HG02588 (cell line): ENCODE results near the gene CCDC187.
"Not testable (repeated sequence)": the region's sequence is repeated elsewhere in the genome, so short reads cannot be mapped to it uniquely, and the experiment has no call there.

Source experiments
- ATAC-seq: cut with Tn5 transposase; IDR thresholded peaks from one replicate; pipeline ENCODE4 v1.9.1; 2021; ENCODE audit warnings: mild to moderate bottlenecking, moderate library complexity; ENCODE audit not compliant: unreplicated experiment

The CCDC187 gene

DNA sequence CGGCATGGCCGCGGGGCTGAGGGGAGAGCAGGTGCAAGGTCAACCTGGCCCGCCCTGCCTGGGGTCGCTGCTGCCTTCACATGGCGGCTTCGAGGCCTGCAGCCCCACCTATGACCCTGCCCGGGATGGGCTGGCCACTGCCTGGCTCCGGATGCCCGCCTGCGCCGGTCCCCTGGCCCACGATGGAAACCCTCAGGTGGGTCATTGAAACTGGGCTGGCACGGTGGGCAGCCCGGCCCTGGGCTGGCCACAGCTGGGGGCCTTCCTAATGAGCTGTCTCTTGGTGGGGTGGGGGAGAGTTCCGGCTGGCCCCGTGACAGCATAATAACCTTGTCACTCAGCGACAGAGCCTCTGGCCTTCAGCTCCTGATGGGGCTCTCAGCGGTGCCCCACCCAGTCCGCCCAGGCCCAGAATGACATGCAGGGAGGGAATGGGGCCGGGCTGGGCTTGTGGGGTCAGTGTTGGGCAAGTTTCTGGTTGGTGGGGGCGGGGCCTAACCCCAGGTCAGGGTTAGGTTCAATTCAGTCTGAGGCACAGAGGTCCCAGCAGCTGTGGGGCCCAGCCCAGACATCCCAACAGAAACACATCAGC lies at the start of gene CCDC187:
CCDC187 (minus strand) TSS at position 270 of the 592 bp plus-strand sequence; CDS start at position 6, 264 bp downstream.
- no peak for ATAC-seq

GRCh38 chr9:136353088-136353487 lies 49.2 kb upstream of the CCDC187 start:
- ATAC-seq: no peak

DNA sequence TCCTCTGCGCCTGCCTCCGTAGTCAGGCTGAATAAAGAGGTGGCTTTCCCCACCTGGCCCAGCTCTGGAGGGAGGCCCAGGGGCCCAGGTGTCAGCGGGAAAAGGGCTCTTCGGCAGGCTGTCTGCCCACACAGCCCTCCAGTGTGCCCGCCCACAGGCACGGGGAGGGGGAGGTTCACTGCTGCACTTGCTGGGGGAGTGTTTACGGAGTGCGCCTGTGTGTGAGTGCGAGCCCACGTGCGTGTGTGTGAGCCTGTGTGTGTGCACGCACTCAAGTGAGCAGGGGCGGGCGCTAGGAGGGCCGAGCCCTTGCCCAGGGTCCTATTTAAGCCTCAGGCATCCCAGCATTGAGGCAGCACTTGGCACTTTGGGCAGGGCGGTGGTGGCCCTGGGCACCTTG lies 48.8 kb upstream of the CCDC187 start:
- ATAC-seq: no peak

- not testable (repeated sequence) for ATAC-seq
These were observed 48.0 kb upstream of the CCDC187 start for GRCh38 chr9:136351868-136352267.

DNA sequence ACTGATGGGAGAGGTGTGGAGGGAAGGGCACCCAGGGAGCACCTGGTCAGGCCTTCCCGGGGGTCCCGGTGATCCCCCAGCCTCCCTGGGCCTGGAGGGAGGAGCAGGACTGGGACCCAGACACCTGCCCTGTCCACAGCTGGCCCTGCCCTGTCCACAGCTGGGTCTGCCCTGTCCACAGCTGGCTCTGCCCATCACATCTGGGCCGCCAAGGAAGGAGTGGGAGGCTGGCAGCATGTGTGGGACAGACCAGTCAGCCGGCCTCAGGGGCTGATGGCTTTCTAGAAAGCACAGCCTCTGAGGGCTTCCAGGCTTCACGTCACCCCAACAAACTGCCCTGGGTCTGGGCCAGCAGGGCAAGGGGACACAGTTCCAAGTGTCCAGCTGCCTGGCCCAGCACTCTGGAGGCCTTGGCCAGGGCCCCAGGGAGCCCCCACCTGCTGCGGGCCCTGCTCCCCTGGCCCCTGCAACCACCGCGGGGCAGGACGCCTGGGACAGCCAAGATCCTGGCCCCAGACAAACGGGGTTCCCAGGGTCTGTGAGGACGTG lies 47.4 kb upstream of the CCDC187 start:
- no peak for ATAC-seq

DNA sequence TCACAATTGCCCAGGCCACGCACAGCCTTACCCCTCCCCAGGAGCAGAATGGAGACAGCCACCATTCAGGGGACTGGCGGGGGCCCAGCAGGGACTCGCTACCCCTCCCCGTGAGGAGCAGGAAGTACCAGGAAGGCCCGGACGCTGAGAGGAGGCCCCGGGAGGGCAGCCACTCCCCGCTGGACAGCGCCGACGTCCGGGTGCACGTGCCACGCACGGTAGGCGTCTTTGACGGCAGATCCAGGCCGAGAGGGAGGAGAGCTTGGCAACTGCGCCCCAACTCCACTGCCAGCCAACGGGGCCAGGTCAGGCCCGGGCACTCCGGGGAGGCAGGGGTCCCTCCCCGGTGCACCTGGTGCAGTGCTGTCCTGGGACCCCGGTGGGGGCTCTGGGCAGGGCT lies 45.7 kb upstream of the CCDC187 start:
- ATAC-seq: no peak

GRCh38 chr9:136348691-136349090 lies 44.8 kb upstream of the CCDC187 start:
- ATAC-seq: no peak

GRCh38 chr9:136347472-136348256 lies 43.8 kb upstream of the CCDC187 start:
- no peak for ATAC-seq

GRCh38 chr9:136346927-136347465 lies 43.1 kb upstream of the CCDC187 start:
- ATAC-seq: no peak

GRCh38 chr9:136346157-136346481 lies 42.2 kb upstream of the CCDC187 start:
- no peak for ATAC-seq

- no peak for ATAC-seq
These were observed 41.6 kb upstream of the CCDC187 start for GRCh38 chr9:136345281-136346156.

DNA sequence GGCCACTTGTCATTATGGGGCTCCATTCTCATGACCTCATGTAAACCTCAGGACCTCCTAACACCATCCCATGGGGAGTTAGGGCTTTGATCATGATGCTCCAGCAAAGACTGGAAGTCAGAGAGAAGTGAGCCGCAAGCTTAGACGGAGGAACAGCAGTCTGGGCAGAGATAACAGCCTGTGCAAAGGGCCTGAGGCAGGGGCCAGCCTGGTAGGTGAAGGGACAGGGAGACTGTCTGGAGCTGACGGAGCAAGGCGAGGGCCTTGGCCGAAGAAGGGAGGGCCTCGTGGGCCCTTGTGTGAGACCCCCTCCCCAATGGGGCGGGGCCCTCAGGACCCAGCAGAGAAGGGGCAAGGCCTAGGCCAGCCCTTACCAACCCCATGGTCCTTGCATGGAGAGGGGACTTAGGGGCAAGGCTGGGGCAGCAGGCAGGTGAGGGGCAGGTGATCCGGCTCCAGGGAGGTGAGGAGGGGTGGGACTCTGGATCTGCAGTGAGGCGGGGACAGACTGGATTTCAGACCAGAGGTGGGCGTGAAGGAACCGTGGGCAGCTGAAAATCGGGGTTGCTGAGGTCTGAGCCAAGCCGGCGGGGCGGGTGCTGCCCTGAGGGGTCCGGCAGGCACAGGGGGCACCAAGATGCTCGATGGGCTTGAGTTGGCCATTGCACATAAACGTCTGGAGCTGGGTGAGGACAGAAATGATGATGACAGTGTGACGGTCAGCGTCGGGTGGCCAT lies 40.8 kb upstream of the CCDC187 start:
- ATAC-seq: no peak

DNA sequence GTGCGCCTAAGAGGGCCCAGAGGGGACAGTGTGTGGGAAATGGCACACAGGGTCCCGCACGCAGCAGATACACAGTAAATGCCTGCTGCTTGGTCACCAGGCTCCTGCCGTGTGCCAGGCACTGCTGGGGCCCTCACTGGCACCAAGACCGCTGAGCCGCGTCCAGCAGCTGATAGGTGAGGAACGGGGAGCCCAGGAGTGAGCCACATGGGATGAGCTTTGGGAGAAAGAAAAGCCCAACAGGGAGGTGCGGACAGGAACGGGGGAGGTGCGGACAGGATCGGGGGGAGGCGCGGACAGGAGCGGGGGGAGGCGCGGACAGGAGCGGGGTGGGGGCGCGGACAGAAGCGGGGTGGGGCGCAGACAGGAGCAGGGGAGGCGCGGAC lies 40.0 kb upstream of the CCDC187 start:
- ATAC-seq: no peak

- ATAC-seq: no peak
These were observed 39.4 kb upstream of the CCDC187 start for GRCh38 chr9:136343121-136343883.

DNA sequence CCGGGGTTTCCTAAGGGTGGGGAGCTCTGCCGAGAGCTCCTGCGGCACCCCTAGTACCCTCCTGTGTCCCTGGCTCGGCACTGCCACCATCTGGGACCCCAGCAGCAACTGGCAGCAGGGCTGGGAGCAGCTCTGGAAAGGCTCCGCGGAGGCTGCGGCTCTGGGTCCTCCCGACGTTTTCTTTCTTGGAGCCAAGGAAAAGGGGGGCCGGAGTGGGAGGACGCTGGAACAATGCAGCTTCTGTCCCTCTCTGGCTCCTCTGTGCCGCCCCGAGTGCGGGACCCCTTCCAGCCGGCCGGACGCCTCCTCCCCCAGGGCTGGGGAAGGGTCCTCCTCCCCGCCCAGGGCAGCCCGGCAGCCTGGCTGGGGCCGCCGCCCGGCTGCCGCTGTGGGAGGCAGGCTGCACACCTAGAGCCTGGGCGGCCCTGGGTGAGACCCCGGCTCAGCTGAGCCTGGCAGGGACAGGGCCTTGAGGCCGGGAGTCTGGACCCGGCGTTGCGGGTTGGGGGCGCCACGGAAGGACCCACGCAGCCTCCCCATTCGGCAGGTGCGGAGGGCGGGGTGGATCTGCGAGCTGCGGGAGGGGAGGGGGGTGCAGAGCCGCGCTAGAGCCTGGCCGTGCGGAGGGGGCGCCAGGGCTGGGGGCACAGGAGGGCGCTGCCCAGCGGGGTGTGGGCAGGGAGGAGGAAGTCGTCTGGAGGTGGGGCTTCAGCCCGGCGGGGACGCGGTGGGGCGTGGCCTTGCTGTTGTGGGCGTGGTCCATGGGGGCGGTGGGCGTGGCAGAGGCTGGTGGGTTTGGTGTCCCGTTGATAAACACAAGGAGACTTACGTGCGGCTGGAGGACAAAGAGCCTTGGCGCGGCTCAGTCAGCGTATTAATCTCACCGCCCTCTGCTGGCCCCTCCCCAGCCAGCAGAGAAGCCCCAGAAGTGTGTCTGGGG lies 38.6 kb upstream of the CCDC187 start:
- no peak for ATAC-seq

DNA sequence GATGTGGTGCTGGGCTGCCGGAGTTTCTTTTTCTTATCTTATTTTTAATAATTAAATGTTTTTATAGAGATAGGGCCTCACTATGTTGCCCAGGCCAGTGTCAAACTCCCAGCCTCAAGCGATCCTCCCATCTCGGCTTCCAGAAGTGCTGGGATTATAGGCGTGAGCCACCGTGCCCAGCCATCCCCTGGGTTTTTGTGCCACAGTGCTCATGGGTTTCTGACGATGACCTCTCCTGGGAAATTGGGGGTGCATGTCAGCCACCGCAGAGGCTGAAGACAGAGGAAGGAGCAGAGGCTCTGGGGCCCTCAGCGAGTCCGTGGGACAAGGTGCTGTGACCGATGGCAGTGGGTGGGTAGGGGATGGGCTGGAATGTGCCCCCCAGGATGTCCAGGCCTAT lies 37.9 kb upstream of the CCDC187 start:
- no peak for ATAC-seq

DNA sequence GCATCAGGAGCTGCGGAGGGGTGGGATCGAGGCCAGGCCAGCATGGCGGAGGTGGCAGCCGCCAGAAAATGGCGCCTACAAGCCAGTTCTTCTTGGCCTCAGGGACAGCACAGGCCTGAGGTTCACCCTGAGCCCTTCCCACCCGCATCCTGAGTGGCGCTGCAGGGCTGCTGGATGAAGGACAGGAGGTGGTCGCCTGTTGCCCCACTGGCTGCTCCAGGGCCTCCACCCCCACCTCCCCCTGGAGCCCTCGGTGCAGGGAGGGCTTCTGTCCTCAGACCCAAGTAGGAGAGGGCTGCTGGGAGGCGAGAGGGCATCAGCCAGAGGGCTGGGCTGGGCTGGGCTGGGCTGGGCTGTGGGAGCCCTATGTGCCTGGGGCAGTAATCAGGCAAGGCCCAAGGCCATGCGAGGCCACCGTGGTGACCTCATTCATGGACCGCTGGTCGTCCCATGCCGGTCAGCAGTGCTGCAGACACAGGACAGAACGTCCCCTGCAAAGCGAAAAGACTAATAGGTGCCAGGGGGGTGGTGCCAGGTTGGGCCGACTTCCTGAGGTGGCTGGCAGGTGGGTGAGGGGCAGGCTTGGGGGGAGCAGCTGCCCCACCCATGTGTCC lies 37.3 kb upstream of the CCDC187 start:
- ATAC-seq: no peak

- no peak for ATAC-seq
These were observed 36.6 kb upstream of the CCDC187 start for GRCh38 chr9:136340356-136341041.
